Effector CD4-positive, alpha-beta T cell (primary cell): Measurements from ENCODE around the gene TGFB1I1.
A peak's percentile ranks its signal among the peaks of the same experiment; 100 is the strongest.

ENCODE experiments used
- DNase-seq: peaks from one replicate; pipeline ENCODE4 v3.0.0-alpha.2; 2020

Gene TGFB1I1

DNA sequence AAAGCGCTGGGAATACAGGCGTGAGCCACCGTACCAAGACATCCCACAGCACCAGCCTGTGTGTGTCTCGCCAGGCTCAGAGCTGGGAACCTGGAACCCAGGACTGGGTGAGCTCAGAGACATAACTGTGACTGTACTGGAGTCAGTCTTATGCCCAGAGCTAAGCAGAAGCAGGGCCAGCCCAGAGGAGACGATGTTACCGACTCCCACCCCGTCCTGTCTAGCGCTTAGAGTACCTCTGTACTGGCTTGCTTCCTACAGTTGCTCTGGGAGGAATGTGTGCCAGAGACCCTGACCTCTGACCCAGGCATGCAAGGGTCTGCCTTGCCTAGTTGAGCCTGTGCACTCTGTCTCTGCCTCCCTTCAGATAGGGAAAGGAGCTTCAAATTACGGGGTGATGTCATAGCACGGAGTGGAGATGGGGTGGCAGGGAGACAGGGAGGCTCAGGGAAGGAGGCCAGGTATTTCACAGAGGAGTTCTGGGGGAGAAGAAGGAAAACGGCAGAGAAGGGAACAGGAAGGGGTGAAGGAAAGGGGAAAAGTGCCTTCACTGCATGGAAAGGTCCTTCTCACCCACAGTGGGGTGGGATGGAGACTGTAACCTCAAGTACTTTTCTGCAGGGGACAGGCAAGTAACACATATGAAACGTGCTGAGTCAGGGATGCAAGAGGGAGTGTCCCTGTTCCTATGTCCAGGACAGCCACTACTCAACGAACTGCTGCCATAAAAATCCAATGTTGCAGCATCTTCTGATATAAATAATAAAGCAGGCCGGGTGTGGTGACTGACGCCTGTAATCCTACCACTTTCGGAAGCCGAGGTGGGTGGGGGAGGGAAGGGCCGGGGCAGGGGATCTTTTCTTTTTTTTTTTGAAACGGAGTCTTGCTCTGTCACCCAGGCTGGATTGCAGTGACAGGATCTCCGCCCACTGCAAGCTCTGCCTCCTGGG is 18.4 kb upstream of the TGFB1I1 start:
- no peak for DNase-seq

DNA sequence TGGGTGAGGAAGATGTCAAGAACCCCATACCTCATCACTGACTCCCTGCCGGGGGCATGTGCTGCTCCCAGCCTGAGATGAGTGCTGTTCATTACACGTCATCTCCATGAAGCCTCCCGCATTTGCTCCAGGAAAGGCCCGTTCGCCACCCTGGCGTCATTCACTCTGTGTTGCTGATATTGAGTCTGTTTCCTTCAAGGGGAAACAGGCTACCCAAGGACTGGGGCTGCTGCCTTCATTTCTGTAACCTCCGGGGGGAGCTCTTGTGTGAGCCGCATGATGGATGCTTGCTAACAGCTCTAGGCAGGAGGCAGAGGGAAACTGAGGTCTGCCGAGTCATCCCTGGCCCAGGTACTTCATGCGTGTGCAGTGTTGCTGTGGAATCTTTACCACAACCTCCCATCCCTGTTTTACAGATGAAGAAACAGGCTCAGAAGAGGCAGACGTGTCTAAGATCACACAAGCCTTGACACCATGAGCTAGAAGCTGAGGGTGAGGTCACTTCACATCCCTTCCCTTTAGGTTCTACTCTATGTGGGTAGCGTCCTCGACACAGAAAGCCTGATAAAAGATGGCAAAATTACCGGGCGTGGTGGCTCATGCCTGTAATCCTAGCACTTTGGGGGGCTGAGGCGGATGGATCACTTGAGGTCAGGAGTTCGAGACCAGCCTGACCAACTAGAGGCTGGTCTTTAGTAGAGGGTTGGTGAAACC is 16.2 kb upstream of the TGFB1I1 start:
- no peak for DNase-seq

- DNase-seq: no peak
Measured at GRCh38 chr16:31456988-31457360, 15.0 kb upstream of the TGFB1I1 start.

DNA sequence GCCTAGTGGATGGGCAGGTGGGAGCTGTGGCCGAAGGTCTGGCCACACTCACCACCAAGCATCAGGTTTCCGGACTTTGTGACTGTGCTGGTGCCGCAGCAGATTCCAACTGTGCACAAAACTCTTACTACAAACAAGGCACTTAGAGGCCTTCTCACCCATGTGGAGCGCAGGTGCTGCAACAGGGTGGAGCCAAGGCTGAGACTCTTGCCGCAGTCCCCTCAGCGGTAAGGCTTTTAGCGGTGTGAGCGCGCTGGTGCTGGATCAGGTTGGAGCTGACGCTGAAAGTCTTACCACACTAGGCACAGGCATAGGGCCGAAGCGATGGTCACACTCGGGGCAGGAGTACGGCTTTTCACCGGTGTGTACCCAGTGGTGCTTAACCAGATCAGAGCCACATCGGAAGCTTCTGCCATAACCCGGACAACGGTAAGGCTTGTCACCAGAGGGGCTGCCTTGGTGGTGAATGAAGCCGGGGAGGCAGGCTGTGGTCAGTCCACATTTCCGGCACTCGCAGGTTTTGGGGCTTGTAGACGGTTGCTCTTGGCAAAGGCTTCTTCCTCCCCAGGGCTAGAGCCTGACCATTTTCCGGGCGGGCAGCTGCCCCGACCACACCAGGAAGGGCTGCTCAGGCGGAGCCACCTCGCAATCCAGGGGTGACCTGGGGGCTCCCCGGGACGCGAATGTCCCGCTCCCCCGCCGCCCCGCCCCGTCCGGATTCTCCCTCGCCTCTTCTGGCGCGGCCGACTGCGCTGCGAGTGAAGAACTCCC is 13.7 kb upstream of the TGFB1I1 start:
- DNase-seq: peak; percentile 45

DNA sequence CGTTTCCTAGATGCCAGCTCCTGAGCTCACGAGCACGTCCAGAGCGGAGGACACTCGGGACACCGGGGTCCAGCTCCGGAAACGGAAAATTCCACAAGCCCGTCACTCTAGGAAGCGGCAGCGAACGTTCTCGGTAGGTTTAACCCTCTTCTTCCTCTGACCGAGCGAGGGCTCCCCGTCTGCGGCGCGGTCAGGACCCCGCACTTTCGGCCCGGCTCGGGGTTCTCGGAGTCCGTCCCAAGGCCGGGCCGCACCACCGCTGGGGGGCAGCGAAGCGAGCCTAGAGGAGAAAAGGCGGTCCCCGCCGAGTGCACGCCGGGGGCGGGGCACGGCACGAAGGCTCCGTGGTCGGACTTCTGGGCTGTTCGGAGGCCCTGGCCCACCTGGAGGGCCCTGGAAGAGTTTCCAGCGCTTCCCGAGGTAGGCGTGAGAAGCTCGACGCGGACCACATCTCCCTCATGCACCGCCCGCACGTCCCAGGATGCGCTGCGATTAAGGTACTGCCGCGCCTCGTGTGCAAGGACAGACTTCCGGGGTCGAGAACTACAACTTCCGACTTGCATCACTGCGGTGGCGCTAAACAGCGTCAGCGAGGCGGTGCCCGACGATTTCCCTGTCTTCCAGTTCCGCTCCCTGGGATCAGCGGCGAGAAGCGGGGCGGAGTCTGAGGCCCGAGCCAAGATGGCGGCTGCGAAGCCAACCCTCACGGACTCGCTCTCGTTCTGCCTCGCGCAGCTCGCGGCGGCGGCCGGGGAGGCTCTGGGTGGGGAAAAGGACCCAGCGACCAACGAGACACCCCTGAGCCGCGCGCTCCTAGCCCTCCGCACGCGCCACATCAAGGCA is 12.9 kb upstream of the TGFB1I1 start, which contains the start of gene ARMC5:
Gene ARMC5 (plus strand): TSS at position 658 of the 843 bp plus-strand sequence. CDS start 24 bp downstream, at position 682.
- DNase-seq: peak; percentile 97

DNA sequence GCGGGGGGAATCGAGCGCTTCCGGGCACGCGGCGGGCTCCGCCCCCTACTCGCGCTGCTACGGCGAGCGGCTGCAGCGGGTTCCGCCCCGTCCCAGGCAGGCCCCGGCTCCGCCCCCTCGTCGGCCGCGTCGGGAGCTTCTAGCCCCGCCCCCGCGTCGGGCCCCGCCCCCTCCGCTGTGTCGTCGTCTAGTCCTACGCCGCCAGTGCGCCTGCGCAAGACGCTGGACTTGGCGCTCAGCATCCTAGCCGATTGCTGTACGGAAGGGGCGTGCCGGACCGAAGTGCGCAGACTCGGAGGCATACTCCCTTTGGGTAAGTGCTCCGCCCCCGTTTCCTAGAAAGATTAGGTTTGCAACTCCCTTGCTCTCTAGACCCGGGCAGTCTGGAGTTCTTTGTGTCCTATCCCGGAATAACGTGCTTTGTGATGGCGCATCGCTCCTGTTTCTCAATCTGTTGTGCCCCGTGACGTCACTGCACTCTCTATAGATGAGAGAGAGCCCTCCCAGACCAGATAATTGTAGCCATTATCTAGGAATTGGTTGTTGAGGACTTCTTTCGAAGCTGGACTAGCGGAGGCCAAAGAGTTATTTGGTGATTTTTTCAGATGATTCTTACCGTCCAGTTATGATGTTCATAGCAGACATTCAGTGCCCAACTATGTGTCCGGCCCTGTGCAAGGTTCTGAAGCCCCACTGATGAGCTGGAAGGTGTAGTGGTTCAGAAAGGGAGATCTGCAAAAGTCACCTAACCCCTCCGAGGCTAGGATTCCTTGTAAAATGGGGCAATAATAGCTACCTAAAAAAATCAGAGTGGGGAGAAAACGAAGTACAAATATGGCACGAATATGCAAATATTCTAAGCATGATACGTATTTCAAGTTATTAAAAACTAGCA is 12.0 kb upstream of the TGFB1I1 start:
- peak; percentile 100 for DNase-seq

GRCh38 chr16:31460582-31461002 is 11.4 kb upstream of the TGFB1I1 start:
- no peak for DNase-seq

DNA sequence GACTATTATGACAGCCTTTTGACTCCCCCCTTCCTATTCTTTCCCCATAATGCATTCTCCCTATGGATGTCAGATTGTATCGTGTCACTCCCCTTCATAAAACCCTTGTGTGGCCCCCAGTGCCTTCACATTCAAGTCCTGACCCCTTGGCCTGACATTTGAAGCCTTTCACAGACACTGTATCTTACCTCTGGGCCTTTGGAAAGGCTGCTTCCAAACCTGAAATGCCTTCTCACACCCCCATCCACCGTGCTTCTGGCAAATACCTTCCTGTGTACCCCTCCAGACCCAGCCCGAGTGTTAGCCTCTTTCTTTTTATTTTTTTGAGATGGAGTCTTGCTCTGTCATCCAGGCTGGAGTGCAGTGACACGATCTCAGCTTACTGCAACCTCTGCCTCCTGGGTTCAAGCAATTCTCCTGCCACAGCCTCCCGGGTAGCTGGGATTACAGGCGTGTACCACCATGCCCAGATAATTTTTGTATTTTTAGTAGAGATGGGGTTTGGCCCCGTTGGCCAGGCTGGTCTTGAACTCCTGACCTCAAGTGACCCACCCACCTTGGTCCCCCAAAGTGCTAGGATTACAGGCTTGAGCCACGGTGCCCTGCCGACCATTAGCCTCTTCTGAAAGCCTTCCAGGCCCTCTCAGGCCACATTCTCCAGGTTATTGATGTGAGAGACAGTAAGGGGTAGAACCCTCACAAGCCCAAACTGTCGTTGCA is 10.6 kb upstream of the TGFB1I1 start:
- no peak for DNase-seq

GRCh38 chr16:31461921-31462804 is 9.8 kb upstream of the TGFB1I1 start:
- DNase-seq: no peak

DNA sequence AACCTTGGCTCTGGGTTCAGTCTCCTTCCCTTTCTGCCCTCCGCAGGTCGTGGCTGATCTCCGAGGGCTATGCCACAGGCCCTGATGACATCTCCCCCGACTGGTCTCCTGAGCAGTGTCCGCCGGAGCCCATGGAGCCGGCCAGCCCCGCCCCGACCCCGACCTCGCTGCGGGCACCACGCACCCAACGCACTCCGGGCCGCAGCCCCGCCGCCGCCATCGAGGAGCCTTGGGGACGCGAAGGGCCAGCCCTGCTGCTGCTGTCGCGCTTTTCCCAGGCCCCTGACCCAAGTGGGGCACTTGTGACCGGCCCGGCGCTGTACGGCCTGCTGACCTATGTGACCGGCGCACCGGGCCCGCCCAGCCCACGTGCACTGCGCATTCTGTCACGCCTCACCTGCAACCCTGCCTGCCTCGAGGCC is 7.6 kb upstream of the TGFB1I1 start:
- no peak for DNase-seq

DNA sequence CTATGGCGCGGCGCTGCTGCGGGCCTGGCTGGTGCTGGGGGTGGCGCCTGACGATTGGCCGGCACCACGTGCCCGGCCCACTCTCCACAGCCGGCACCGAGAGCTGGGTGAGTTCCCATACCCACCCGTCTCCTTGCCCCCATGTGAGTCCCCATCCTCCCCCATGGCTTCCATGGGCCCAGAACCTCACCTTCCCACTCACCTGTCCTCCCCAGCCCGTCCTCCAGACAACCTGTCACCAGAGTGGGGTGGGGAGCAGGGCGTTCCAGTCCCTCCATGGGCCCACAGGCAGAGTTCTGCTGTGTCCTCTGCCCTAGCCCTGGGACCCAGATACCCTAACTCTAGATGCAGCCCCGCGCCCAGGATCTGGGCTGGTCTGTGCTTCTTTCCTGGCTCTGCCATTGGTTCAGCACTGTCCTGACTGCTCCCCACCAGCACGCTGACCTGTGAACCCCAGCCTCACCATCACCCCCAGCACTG is 7.1 kb upstream of the TGFB1I1 start:
- DNase-seq: no peak

DNA sequence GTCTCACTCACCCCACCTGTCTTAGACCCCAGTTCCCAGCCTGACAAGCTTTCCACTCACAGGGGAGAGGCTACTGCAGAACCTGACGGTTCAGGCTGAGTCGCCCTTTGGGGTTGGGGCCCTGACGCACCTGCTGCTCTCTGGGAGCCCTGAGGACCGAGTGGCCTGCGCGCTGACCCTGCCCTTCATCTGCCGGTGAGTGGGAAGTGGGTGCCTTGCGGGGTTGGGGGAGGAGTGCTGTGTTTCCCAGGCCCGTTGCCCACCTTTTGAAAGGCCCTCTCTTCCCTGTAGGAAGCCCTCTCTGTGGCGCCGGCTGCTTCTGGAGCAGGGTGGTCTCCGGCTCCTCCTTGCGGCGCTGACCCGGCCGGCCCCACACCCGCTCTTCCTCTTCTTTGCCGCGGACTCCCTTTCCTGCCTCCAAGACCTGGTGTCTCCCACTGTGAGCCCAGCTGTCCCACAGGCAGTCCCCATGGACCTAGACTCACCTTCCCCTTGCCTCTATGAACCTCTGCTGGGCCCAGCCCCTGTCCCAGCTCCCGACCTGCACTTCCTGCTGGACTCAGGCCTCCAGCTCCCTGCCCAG is 6.1 kb upstream of the TGFB1I1 start:
- no peak for DNase-seq

DNA sequence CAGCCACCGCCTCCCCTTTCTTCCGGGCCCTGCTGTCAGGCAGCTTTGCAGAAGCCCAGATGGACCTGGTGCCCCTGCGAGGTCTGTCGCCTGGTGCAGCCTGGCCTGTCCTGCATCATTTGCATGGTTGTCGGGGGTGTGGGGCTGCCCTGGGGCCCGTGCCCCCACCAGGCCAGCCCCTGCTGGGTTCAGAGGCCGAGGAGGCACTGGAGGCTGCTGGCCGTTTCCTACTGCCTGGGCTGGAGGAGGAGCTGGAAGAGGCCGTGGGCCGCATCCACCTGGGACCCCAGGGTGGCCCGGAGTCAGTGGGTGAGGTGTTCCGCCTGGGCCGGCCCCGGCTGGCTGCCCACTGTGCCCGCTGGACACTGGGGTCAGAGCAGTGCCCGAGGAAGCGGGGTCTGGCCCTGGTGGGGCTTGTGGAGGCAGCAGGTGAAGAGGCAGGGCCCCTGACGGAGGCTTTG is 5.5 kb upstream of the TGFB1I1 start:
- no peak for DNase-seq

DNA sequence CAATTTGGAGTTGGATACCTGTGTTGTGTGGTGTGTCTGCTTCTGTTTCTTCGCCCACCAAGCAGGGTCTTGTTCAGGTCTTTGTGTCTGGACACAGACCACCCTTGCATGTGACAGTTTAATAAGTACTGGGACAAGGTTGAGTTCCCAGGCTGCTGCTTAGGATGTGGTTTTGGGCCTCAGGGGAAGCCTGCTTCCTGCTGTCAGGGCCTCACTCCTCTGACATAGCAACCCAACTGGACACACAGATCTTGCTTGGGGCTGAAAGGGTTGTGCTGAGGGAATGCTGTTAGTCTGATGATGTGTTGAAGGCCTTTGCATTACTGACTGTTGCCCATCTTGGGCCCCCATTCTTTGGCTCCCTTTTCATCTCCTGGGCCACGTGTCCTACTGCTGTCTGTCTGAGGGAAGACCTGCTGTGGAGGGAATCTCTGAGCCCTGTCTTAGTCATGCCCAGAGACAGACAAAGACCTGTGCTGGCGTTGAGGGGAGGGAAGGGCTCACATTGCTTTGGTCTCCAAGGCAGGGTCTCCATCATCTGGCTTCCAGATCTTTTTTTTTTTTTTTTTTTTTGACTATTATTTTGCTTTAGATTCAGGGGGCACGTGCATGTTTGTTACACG is 4.7 kb upstream of the TGFB1I1 start:
- DNase-seq: no peak

- no peak for DNase-seq
Measured at GRCh38 chr16:31467858-31468257, 4.1 kb upstream of the TGFB1I1 start.

- DNase-seq: no peak
Measured at GRCh38 chr16:31470615-31471014, 1.3 kb upstream of the TGFB1I1 start.

GRCh38 chr16:31471241-31471874 is 594 bp upstream of the TGFB1I1 start:
- DNase-seq: no peak
